GM23338 (cell line): ENCODE measurements around the gene GTF3C2. TPM values are rescaled to one million over a fixed set of nuclear protein-coding genes. Genes with fewer than 3 reads are reported as not detected.

ENCODE experiments used
- ATAC-seq: fragments of 200-7000 bp; cut with Tn5 transposase; 3 replicates; pipeline ENCODE4 v1.9.1; 2020
- DNase-seq: peaks from one replicate; pipeline ENCODE4 v3.0.0-alpha.2; 2015; ENCODE audit warnings: low spot score
- H2AFZ ChIP-seq: fragments of 200-600 bp; sonication (generic); 2 replicates; pipeline ENCODE4 v1.8.0; 2016; ENCODE audit warnings: antibody characterized with exemption, mild to moderate bottlenecking, moderate library complexity
- H3F3A ChIP-seq: fragments of 200-600 bp; sonication (generic); replicated peaks from 2 replicates; pipeline ENCODE4 v1.8.0; 2017; ENCODE audit warnings: antibody characterized with exemption, mixed run types, low read depth
- H3K27ac ChIP-seq: fragments of 200-600 bp; sonication (generic); 2 replicates; pipeline ENCODE4 v1.6.1; 2016; ENCODE audit warnings: low read depth
- H3K27me3 ChIP-seq: fragments of 200-600 bp; sonication (generic); 2 replicates; pipeline ENCODE4 v1.8.0; 2016; ENCODE audit warnings: mild to moderate bottlenecking, mixed run types, moderate library complexity; ENCODE audit not compliant: insufficient read depth
- H3K36me3 ChIP-seq: fragments of 200-600 bp; sonication (generic); 2 replicates; pipeline ENCODE4 v1.8.0; 2016; ENCODE audit warnings: mild to moderate bottlenecking; ENCODE audit not compliant: insufficient read depth
- H3K4me1 ChIP-seq: fragments of 200-600 bp; sonication (generic); 2 replicates; pipeline ENCODE4 v1.8.0; 2016; ENCODE audit warnings: mild to moderate bottlenecking, moderate library complexity; ENCODE audit not compliant: insufficient read depth
- H3K4me2 ChIP-seq: fragments of 200-600 bp; sonication (generic); 2 replicates; pipeline ENCODE4 v1.7.1; 2017; ENCODE audit warnings: mixed run types
- H3K4me3 ChIP-seq: fragments of 200-600 bp; sonication (generic); 2 replicates; pipeline ENCODE4 v1.6.1; 2016; ENCODE audit warnings: mixed run types
- H3K79me2 ChIP-seq: fragments of 200-600 bp; sonication (generic); replicated peaks from 2 replicates; pipeline ENCODE4 v1.8.0; 2017; ENCODE audit warnings: mild to moderate bottlenecking; ENCODE audit not compliant: insufficient read depth
- H3K9me2 ChIP-seq: fragments of 200-600 bp; sonication (generic); 2 replicates; pipeline ENCODE4 v1.8.0; 2017; ENCODE audit not compliant: insufficient read depth
- H4K20me1 ChIP-seq: fragments of 200-600 bp; sonication (generic); replicated peaks from 2 replicates; pipeline ENCODE4 v1.8.0; 2017; ENCODE audit warnings: mild to moderate bottlenecking; ENCODE audit not compliant: insufficient read depth
- H3K27ac Mint-ChIP-seq: 2 replicates; pipeline ENCODE4 v1.8.0; 2020; ENCODE audit warnings: inconsistent platforms, mild to moderate bottlenecking, moderate library complexity, mixed read lengths
- H3K27me3 Mint-ChIP-seq: 3 replicates; pipeline ENCODE4 v1.8.0; 2022; ENCODE audit warnings: low read depth, mild to moderate bottlenecking, moderate library complexity, mixed read lengths, inconsistent platforms; ENCODE audit not compliant: insufficient read depth, poor library complexity
- H3K36me3 Mint-ChIP-seq: 3 replicates; pipeline ENCODE4 v1.8.0; 2021; ENCODE audit warnings: low read depth, mild to moderate bottlenecking, inconsistent platforms, moderate library complexity, mixed read lengths
- H3K4me1 Mint-ChIP-seq: 3 replicates; pipeline ENCODE4 v1.8.0; 2020; ENCODE audit warnings: mild to moderate bottlenecking, inconsistent platforms, mixed read lengths
- H3K4me3 Mint-ChIP-seq: 3 replicates; pipeline ENCODE4 v1.8.0; 2021; ENCODE audit warnings: moderate library complexity, mild to moderate bottlenecking, inconsistent platforms, mixed read lengths
- H3K9me3 Mint-ChIP-seq: 3 replicates; pipeline ENCODE4 v1.8.0; 2020; ENCODE audit warnings: moderate library complexity, mild to moderate bottlenecking, inconsistent platforms, mixed read lengths
- CREB1 ChIP-seq: fragments of 250-450 bp; sonication (Bioruptor Pico); IDR thresholded peaks from 2 replicates; pipeline ENCODE4 v1.5.0; 2020; ENCODE audit warnings: low read depth, mild to moderate bottlenecking, moderate library complexity
- CTCF ChIP-seq, 2 experiments: fragments of 200-600 bp in 1 of 2; sonication (generic) in 1 of 2; conservative IDR thresholded peaks; 2 replicates each; pipeline versions ENCODE4 v1.5.1 to v1.6.1; 2016 to 2017; ENCODE audit warnings: antibody characterized with exemption in 2 of 2, low read depth in 2 of 2, mild to moderate bottlenecking in 2 of 2, moderate library complexity in 1 of 2
- ETS1 ChIP-seq: IDR thresholded peaks from 2 replicates; pipeline ENCODE4 v1.6.1; 2016; ENCODE audit warnings: antibody characterized with exemption
- EZH2phosphoT487 ChIP-seq: fragments of 200-600 bp; sonication (generic); IDR thresholded peaks from one replicate; pipeline ENCODE4 v1.8.1; 2018; ENCODE audit warnings: antibody characterized with exemption; ENCODE audit not compliant: unreplicated experiment
- JUNB ChIP-seq: IDR thresholded peaks from one replicate; pipeline ENCODE4 v1.6.1; 2016; ENCODE audit warnings: antibody characterized with exemption; ENCODE audit not compliant: unreplicated experiment
- NANOG ChIP-seq: IDR thresholded peaks from 2 replicates; pipeline ENCODE4 v1.6.1; 2016; ENCODE audit warnings: antibody characterized with exemption, borderline replicate concordance
- POLR2AphosphoS5 ChIP-seq: IDR thresholded peaks from 2 replicates; pipeline ENCODE4 v1.6.1; 2016; ENCODE audit warnings: antibody characterized with exemption, low read depth
- ZNF114 ChIP-seq: fragments of 250-450 bp; sonication (Bioruptor Pico); IDR thresholded peaks from 2 replicates; pipeline ENCODE4 v1.5.0; 2020; ENCODE audit warnings: mild to moderate bottlenecking, moderate library complexity
- ZNF331 ChIP-seq: fragments of 250-450 bp; sonication (Bioruptor Pico); IDR thresholded peaks from 2 replicates; pipeline ENCODE4 v1.5.0; 2020; ENCODE audit warnings: low read depth, mild to moderate bottlenecking, moderate library complexity
- polyA plus RNA-seq: library from polyadenylated mRNA; unstranded; fragments of >200 nt; fragmentation: Nextera tagmentation; extraction: Ambion mirVana; gene quantifications from 2 replicates; pipeline ENCODE4 v1.2.1, GENCODE V29; 2016
- total RNA-seq: library from RNA; depleted of rRNA; stranded (reverse); fragments of >200 nt; shearing (Covaris generic); gene quantifications from 2 replicates; pipeline ENCODE4 v1.2.3, GENCODE V29; 2014
- TF ChIP-seq, protein P1 (sequence below): IDR thresholded peaks from one replicate; pipeline ENCODE4 v1.6.1; 2018; ENCODE audit warnings: antibody characterized with exemption; ENCODE audit not compliant: unreplicated experiment

The GTF3C2 gene
- total and polyA plus RNA-seq, 2 experiments from 2014 or later, result 69.1 to 118 TPM

- TF ChIP-seq, protein P1, sequence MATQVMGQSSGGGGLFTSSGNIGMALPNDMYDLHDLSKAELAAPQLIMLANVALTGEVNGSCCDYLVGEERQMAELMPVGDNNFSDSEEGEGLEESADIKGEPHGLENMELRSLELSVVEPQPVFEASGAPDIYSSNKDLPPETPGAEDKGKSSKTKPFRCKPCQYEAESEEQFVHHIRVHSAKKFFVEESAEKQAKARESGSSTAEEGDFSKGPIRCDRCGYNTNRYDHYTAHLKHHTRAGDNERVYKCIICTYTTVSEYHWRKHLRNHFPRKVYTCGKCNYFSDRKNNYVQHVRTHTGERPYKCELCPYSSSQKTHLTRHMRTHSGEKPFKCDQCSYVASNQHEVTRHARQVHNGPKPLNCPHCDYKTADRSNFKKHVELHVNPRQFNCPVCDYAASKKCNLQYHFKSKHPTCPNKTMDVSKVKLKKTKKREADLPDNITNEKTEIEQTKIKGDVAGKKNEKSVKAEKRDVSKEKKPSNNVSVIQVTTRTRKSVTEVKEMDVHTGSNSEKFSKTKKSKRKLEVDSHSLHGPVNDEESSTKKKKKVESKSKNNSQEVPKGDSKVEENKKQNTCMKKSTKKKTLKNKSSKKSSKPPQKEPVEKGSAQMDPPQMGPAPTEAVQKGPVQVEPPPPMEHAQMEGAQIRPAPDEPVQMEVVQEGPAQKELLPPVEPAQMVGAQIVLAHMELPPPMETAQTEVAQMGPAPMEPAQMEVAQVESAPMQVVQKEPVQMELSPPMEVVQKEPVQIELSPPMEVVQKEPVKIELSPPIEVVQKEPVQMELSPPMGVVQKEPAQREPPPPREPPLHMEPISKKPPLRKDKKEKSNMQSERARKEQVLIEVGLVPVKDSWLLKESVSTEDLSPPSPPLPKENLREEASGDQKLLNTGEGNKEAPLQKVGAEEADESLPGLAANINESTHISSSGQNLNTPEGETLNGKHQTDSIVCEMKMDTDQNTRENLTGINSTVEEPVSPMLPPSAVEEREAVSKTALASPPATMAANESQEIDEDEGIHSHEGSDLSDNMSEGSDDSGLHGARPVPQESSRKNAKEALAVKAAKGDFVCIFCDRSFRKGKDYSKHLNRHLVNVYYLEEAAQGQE, result no peak
These were observed at the start of gene GTF3C2 (continued) for GRCh38 chr2:27356382-27357181.

DNA sequence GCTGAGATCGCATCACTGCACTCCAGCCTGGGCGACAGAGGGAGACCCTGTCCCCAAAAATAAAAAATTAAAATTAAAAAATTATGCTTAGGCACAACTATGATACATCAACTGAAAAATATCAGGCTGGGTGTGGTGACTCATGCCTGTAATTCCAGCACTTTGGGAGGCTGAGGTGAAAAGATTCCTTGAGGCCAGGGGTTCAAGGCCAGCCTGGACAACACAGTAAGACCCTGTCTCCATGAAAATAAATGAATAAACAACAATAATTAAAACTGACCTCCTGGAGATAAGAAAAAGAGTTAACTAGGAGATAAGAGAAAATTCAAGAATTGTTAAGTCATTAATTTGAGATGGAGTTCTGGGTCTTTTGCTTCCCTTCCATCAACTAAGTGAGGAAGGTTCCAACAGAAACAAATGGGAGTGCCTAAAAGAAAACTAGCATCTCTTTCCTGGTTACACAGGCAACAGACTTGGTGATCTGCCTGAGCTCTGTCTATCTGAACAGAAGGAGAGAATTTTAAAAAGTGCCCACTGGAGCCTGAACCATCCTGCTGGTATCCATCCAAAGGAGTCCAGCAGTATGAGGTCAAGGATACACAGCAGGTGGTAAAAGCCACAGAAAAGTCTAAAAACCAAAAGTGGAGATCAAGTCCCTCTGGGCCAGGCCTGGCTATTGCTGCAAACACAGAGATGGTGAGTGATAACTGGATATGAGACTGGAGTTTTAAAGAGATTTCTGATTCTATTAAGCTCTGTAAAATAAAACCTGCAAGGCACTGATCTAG lies 44.0 kb upstream of the GTF3C2 start:
- H3K4me1 Mint-ChIP-seq, result no peaks in the 10 kb centered on the region
- Histone ChIP-seq H3K27me3 (no peaks in the 10 kb centered on the region), H3K4me3 (no peak overlapping the region), H3K4me1 (no peaks in the 10 kb centered on the region; the same call in 1 of the 2 replicates), H4K20me1 (peaks cover 86% of the 10 kb centered on the region), H3K79me2 (peaks cover 100% of the 10 kb centered on the region), H2AFZ (no peak overlapping the region), H3K36me3 (no peaks in the 10 kb centered on the region), H3K4me2 (no peak overlapping the region), H3K27ac (peak overlapping the region; percentile 45; the same call in 1 of the 2 replicates), H3F3A (no peaks in the 10 kb centered on the region; the same call in 1 of the 2 replicates), H3K9me2 (no peaks in the 10 kb centered on the region)
- DNase-seq, result no peak
- peaks cover 28% of the 10 kb centered on the region for H3K36me3 Mint-ChIP-seq
- H3K27ac Mint-ChIP-seq, result 0 out of 2 replicates have a peak overlapping the region, but pooled peaks have one; percentile 11
- H3K27me3 Mint-ChIP-seq, result peaks cover 5% of the 10 kb centered on the region
- H3K4me3 Mint-ChIP-seq, result no peak overlapping the region
- TF ChIP-seq POLR2AphosphoS5, result no peak
- TF ChIP-seq ZNF114 (CRISPR knock-in tag), result no peak
- no peak for ATAC-seq
- no peaks in the 10 kb centered on the region for H3K9me3 Mint-ChIP-seq

DNA sequence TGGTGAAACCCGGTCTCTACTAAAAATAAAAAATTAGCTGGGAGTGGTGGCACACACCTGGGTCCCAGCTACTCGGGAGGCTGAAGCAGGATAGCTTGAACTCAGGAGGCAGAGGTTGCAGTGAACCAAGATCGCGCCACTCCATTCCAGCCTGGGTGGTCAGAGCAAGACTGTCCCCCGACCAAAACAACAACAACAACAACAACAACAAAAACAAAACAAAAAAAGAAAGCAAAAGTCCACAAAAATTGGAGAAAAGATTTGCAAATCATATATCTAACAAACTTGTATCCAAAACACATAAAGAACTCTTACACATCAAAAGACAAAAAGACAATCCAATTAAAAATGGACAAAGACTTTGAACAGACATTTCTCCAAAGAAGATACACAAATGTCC lies 42.4 kb upstream of the GTF3C2 start:
- H3K9me3 Mint-ChIP-seq, result no peaks in the 10 kb centered on the region
- Histone ChIP-seq H4K20me1 (peaks cover 93% of the 10 kb centered on the region), H3K4me2 (no peak overlapping the region), H3K36me3 (no peaks in the 10 kb centered on the region), H3K27ac (peak overlapping the region; percentile 74), H3K27me3 (no peaks in the 10 kb centered on the region), H3F3A (no peaks in the 10 kb centered on the region; the same call in 1 of the 2 replicates), H3K4me1 (no peaks in the 10 kb centered on the region; the same call in 1 of the 2 replicates), H2AFZ (no peak overlapping the region), H3K4me3 (no peak overlapping the region), H3K9me2 (no peaks in the 10 kb centered on the region), H3K79me2 (peaks cover 100% of the 10 kb centered on the region)
- no peak overlapping the region for H3K4me3 Mint-ChIP-seq
- no peak for DNase-seq
- peaks cover 4% of the 10 kb centered on the region for H3K27me3 Mint-ChIP-seq
- no peak overlapping the region for H3K27ac Mint-ChIP-seq
- no peak for ATAC-seq
- H3K4me1 Mint-ChIP-seq, result no peaks in the 10 kb centered on the region
- peaks cover 19% of the 10 kb centered on the region for H3K36me3 Mint-ChIP-seq
- TF ChIP-seq, protein P1, result no peak
- TF ChIP-seq ZNF114 (CRISPR knock-in tag) (no peak), POLR2AphosphoS5 (no peak), CTCF (conservative IDR thresholded peaks at IDR 0.05; ENCODE audit: low read depth in 2 of 2) (no peak), EZH2phosphoT487 (no peak), ZNF331 (CRISPR knock-in tag) (no peak), CREB1 (CRISPR knock-in tag) (no peak), NANOG (no peak), ETS1 (no peak), JUNB (no peak)
